ENCODE results near the gene FAR2. TPM values are rescaled to one million over a fixed set of nuclear protein-coding genes. Genes with fewer than 3 reads are reported as not detected.

Gene FAR2
- total and polyA plus RNA-seq, 2 donors (not counting 1 experiment from before 2014, with no cell fraction given), result 9.2 to 10.2 TPM

- Histone ChIP-seq H2AFZ (ENCODE audit: low read length) (no peak overlapping the region), H3K79me2 (ENCODE audit: control insufficient read depth, insufficient read depth, low read length) (no peaks in the 10 kb centered on the region), H3K9me3 (ENCODE audit: control insufficient read depth, insufficient read depth, low read depth, low read length) (no peaks in the 10 kb centered on the region), H3K27me3 (ENCODE audit: control insufficient read depth, insufficient read depth, low read length) (no peaks in the 10 kb centered on the region), H4K20me1 (ENCODE audit: control insufficient read depth, extremely low read depth, insufficient read depth, low read length) (no peaks in the 10 kb centered on the region), H3K36me3 (ENCODE audit: control insufficient read depth, insufficient read depth, low read length) (peaks cover 2% of the 10 kb centered on the region), H3K9ac (ENCODE audit: insufficient read depth, low read length) (no peak overlapping the region), H3K4me2 (ENCODE audit: extremely low read depth, insufficient read depth, low read length) (no peak overlapping the region), H3K4me3 (replicated peaks in 1 of 4; ENCODE audit: control extremely low read depth in 1 of 4, insufficient read depth in 1 of 4, low read depth in 3 of 4, low read length in 4 of 4) (no peak overlapping the region), H3K4me1 (ENCODE audit: control insufficient read depth, extremely low read depth, insufficient read depth, low read length) (no peaks in the 10 kb centered on the region), H3K27ac (ENCODE audit: insufficient read depth, low read length) (no peak overlapping the region)
- DNase-seq (ENCODE audit: low read depth in 2 of 2), result no peak
- no peak for TF ChIP-seq EZH2 (IDR thresholded peaks at IDR 0.05; ENCODE audit: low read length, missing control alignments)
- TF ChIP-seq CTCF (conservative IDR thresholded peaks at IDR 0.05 in 1 of 2, IDR thresholded peaks at IDR 0.05 in 1 of 2; ENCODE audit: low read depth in 1 of 2, low read length in 2 of 2), result no peak
These were observed 216.0 kb downstream of the FAR2 start for GRCh38 chr12:29365091-29365490.

GRCh38 chr12:29374012-29374411 is 224.9 kb downstream of the FAR2 start:
- H3K4me3 ChIP-seq (replicated peaks in 1 of 4; ENCODE audit: control extremely low read depth in 1 of 4, insufficient read depth in 1 of 4, low read depth in 3 of 4, low read length in 4 of 4), result no peak overlapping the region

GRCh38 chr12:29374913-29375312 is 225.8 kb downstream of the FAR2 start:
- H3K27ac ChIP-seq (ENCODE audit: insufficient read depth, low read length), result no peak overlapping the region
- no peak for DNase-seq (ENCODE audit: low read depth in 2 of 2)
- TF ChIP-seq EZH2 (IDR thresholded peaks at IDR 0.05; ENCODE audit: low read length, missing control alignments) (no peak), CTCF (conservative IDR thresholded peaks at IDR 0.05 in 1 of 2, IDR thresholded peaks at IDR 0.05 in 1 of 2; ENCODE audit: low read depth in 1 of 2, low read length in 2 of 2) (no peak)

More at GRCh38 chr12:29374012-29374411, 224.9 kb downstream of the FAR2 start:
- Histone ChIP-seq H3K79me2 (ENCODE audit: control insufficient read depth, insufficient read depth, low read length) (peaks cover 40% of the 10 kb centered on the region), H3K27ac (ENCODE audit: insufficient read depth, low read length) (no peak overlapping the region), H3K27me3 (ENCODE audit: control insufficient read depth, insufficient read depth, low read length) (no peaks in the 10 kb centered on the region), H3K4me1 (ENCODE audit: control insufficient read depth, extremely low read depth, insufficient read depth, low read length) (no peaks in the 10 kb centered on the region), H4K20me1 (ENCODE audit: control insufficient read depth, extremely low read depth, insufficient read depth, low read length) (peaks cover 3% of the 10 kb centered on the region), H3K9ac (ENCODE audit: insufficient read depth, low read length) (no peak overlapping the region), H3K9me3 (ENCODE audit: control insufficient read depth, insufficient read depth, low read depth, low read length) (no peaks in the 10 kb centered on the region), H3K36me3 (ENCODE audit: control insufficient read depth, insufficient read depth, low read length) (peaks cover 1% of the 10 kb centered on the region), H3K4me2 (ENCODE audit: extremely low read depth, insufficient read depth, low read length) (no peak overlapping the region), H2AFZ (ENCODE audit: low read length) (no peak overlapping the region)
- DNase-seq (ENCODE audit: low read depth in 2 of 2), result no peak
- no peak for TF ChIP-seq CTCF (conservative IDR thresholded peaks at IDR 0.05 in 1 of 2, IDR thresholded peaks at IDR 0.05 in 1 of 2; ENCODE audit: low read depth in 1 of 2, low read length in 2 of 2)
- TF ChIP-seq EZH2 (IDR thresholded peaks at IDR 0.05; ENCODE audit: low read length, missing control alignments), result no peak

More at GRCh38 chr12:29374913-29375312, 225.8 kb downstream of the FAR2 start:
- Histone ChIP-seq H3K4me1 (ENCODE audit: control insufficient read depth, extremely low read depth, insufficient read depth, low read length) (peaks cover 2% of the 10 kb centered on the region), H3K36me3 (ENCODE audit: control insufficient read depth, insufficient read depth, low read length) (no peaks in the 10 kb centered on the region), H4K20me1 (ENCODE audit: control insufficient read depth, extremely low read depth, insufficient read depth, low read length) (peaks cover 3% of the 10 kb centered on the region), H3K79me2 (ENCODE audit: control insufficient read depth, insufficient read depth, low read length) (peaks cover 49% of the 10 kb centered on the region), H3K4me2 (ENCODE audit: extremely low read depth, insufficient read depth, low read length) (no peak overlapping the region), H3K4me3 (replicated peaks in 1 of 4; ENCODE audit: control extremely low read depth in 1 of 4, insufficient read depth in 1 of 4, low read depth in 3 of 4, low read length in 4 of 4) (no peak overlapping the region), H3K27me3 (ENCODE audit: control insufficient read depth, insufficient read depth, low read length) (no peaks in the 10 kb centered on the region), H3K9ac (ENCODE audit: insufficient read depth, low read length) (no peak overlapping the region), H3K9me3 (ENCODE audit: control insufficient read depth, insufficient read depth, low read depth, low read length) (no peaks in the 10 kb centered on the region), H2AFZ (ENCODE audit: low read length) (no peak overlapping the region)

Data from fibroblast of lung (primary cell).